PFSK-1 (cell line): ENCODE data around the gene DNALI1.

ENCODE experiments used
- FOXP2 ChIP-seq: optimal IDR thresholded peaks from 2 replicates; pipeline ENCODE3; 2011; ENCODE audit warnings: borderline replicate concordance, control low read depth, inconsistent platforms; ENCODE audit not compliant: insufficient read depth; ENCODE audit errors: extremely low read length, extremely low read depth
- POLR2AphosphoS5 ChIP-seq: IDR thresholded peaks from 2 replicates; pipeline ENCODE4 v1.6.1; 2012; ENCODE audit warnings: low read depth, mild to moderate bottlenecking, control low read depth, low read length, moderate library complexity
- REST ChIP-seq, 2 experiments: IDR thresholded peaks; 2 replicates each; pipeline versions ENCODE4 v1.6.1 to v1.8.0; 2011 to 2012; ENCODE audit warnings: low read depth in 2 of 2, low read length in 2 of 2, control low read depth in 1 of 2, inconsistent platforms in 1 of 2, mild to moderate bottlenecking in 1 of 2, moderate library complexity in 1 of 2; ENCODE audit not compliant: insufficient read depth in 1 of 2
- SIN3A ChIP-seq: IDR thresholded peaks from 2 replicates; pipeline ENCODE4 v1.6.1; 2012; ENCODE audit warnings: mild to moderate bottlenecking, low read length, moderate library complexity, borderline replicate concordance; ENCODE audit not compliant: insufficient read depth
- TAF1 ChIP-seq: IDR thresholded peaks from 2 replicates; pipeline ENCODE4 v1.6.1; 2012; ENCODE audit warnings: low read length, control low read depth, borderline replicate concordance; ENCODE audit not compliant: insufficient read depth

The DNALI1 gene

GRCh38 chr1:37609994-37610393 lies 53.3 kb downstream of the DNALI1 start:
- TF ChIP-seq SIN3A (no peak), TAF1 (no peak)

- TF ChIP-seq TAF1 (no peak), POLR2AphosphoS5 (no peak), FOXP2 (no peak), SIN3A (no peak), REST (IDR thresholded peaks at IDR 0.05; ENCODE audit: insufficient read depth in 1 of 2, low read depth in 2 of 2, low read length in 2 of 2) (no peak)
Observed at GRCh38 chr1:37612186-37612585, 55.4 kb downstream of the DNALI1 start.

- no peak for TF ChIP-seq FOXP2
- TF ChIP-seq POLR2AphosphoS5 = no peak
- TF ChIP-seq REST (IDR thresholded peaks at IDR 0.05; ENCODE audit: insufficient read depth in 1 of 2, low read depth in 2 of 2, low read length in 2 of 2) = no peak
- no peak for TF ChIP-seq TAF1
- TF ChIP-seq SIN3A = no peak
Observed at GRCh38 chr1:37614105-37614504, 57.4 kb downstream of the DNALI1 start.

- TF ChIP-seq REST (IDR thresholded peaks at IDR 0.05; ENCODE audit: insufficient read depth in 1 of 2, low read depth in 2 of 2, low read length in 2 of 2) (no peak), TAF1 (no peak)
Observed at GRCh38 chr1:37616330-37616729, 59.6 kb downstream of the DNALI1 start.
